Activated CD4-positive, alpha-beta T cell treated with anti-CD3 and anti-CD28 coated beads, Interleukin-2, amount 10 ng/mL, durations not matched to agents 24 days and 14 days (primary cell): ENCODE data around the gene WWC2. TPM values are rescaled to one million over a fixed set of nuclear protein-coding genes. Genes with fewer than 3 reads are reported as not detected.
"Not testable (repeated sequence)": the region's sequence is repeated elsewhere in the genome, so short reads cannot be mapped to it uniquely, and the experiment has no call there.

ENCODE experiments used
- DNase-seq: peaks from one replicate; pipeline ENCODE4 v3.0.0; 2022
- H3K27ac Mint-ChIP-seq: one replicate; pipeline ENCODE4 v1.8.0; 2022; ENCODE audit warnings: mild to moderate bottlenecking, mixed read lengths
- H3K27me3 Mint-ChIP-seq: one replicate; pipeline ENCODE4 v1.8.0; 2022; ENCODE audit warnings: mixed read lengths
- H3K36me3 Mint-ChIP-seq: one replicate; pipeline ENCODE4 v1.8.0; 2022; ENCODE audit warnings: low read depth, mild to moderate bottlenecking, mixed read lengths
- H3K4me1 Mint-ChIP-seq: one replicate; pipeline ENCODE4 v1.8.0; 2021; ENCODE audit warnings: mixed read lengths
- H3K4me3 Mint-ChIP-seq: one replicate; pipeline ENCODE4 v1.8.0; 2022; ENCODE audit warnings: mild to moderate bottlenecking, moderate library complexity, mixed read lengths
- H3K9me3 Mint-ChIP-seq: one replicate; pipeline ENCODE4 v1.8.0; 2021; ENCODE audit warnings: mixed read lengths
- intact Hi-C: fragments of 100-400 bp; cut with micrococcal nuclease; formaldehyde crosslinking; loops from one replicate; pipeline ENCODE4 v1.15.1; 2023
- total RNA-seq: library from RNA; stranded (reverse); gene quantifications from 2 replicates; pipeline ENCODE4 v1.2.3, GENCODE V29; 2022

The WWC2 gene
- total RNA-seq, 1 donor from 2014 or later: 0.40 TPM

GRCh38 chr4:183111452-183111885, 12.4 kb downstream of the WWC2 start:
- Mint-ChIP-seq H3K9me3 (no peaks in the 10 kb centered on the region), H3K36me3 (no peaks in the 10 kb centered on the region), H3K4me3 (no peak overlapping the region), H3K4me1 (no peaks in the 10 kb centered on the region), H3K27me3 (peaks cover 8% of the 10 kb centered on the region), H3K27ac (no peak overlapping the region)
- DNase-seq: no peak
- intact Hi-C loops: no loop called here

GRCh38 chr4:183118141-183118540, 19.1 kb downstream of the WWC2 start:
- Mint-ChIP-seq H3K36me3 (no peaks in the 10 kb centered on the region), H3K9me3 (no peaks in the 10 kb centered on the region), H3K27me3 (peaks cover 11% of the 10 kb centered on the region), H3K27ac (no peak overlapping the region), H3K4me1 (no peaks in the 10 kb centered on the region), H3K4me3 (no peak overlapping the region)
- no peak for DNase-seq
- intact Hi-C loops: no loop called here

- intact Hi-C loops: no loop called here
- Mint-ChIP-seq H3K27me3 (peaks cover 11% of the 10 kb centered on the region), H3K4me1 (no peaks in the 10 kb centered on the region), H3K36me3 (no peaks in the 10 kb centered on the region), H3K4me3 (no peak overlapping the region), H3K9me3 (no peaks in the 10 kb centered on the region), H3K27ac (no peak overlapping the region)
- no peak for DNase-seq
Measured at GRCh38 chr4:183118585-183118984, 19.5 kb downstream of the WWC2 start.

GRCh38 chr4:183121660-183122059, 22.6 kb downstream of the WWC2 start:
- H3K27ac Mint-ChIP-seq, H3K36me3 Mint-ChIP-seq, H3K4me1 Mint-ChIP-seq, H3K4me3 Mint-ChIP-seq, intact Hi-C loops, H3K27me3 Mint-ChIP-seq, H3K9me3 Mint-ChIP-seq: not testable (repeated sequence)
- peak; percentile 6 for DNase-seq

DNA sequence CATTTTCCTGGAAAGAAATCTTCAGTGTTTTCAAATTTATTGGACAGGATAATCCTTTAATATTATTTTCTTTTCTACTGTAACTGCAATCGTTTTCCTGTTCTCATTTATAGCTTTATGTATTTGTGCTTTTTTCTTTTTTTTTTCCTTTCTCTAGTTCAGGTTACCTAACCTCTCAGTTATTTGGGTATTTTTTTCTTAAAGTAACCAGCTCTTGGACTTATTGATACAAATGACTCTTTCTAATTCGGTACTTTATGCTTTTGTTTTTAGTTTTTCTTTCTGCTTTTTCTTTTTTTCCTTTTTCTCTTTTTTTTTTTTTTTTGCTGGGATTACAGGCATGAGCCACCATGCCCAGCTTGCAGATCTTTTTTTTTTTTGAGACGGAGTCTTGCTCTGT, 25.2 kb downstream of the WWC2 start:
- Mint-ChIP-seq H3K27ac (no peak overlapping the region), H3K4me1 (no peaks in the 10 kb centered on the region), H3K27me3 (peaks cover 5% of the 10 kb centered on the region), H3K9me3 (no peaks in the 10 kb centered on the region), H3K4me3 (no peak overlapping the region), H3K36me3 (no peaks in the 10 kb centered on the region)
- intact Hi-C loops: no loop called here
- DNase-seq: no peak

GRCh38 chr4:183124865-183125264, 25.8 kb downstream of the WWC2 start:
- Mint-ChIP-seq H3K4me3 (no peak overlapping the region), H3K36me3 (no peaks in the 10 kb centered on the region), H3K4me1 (no peaks in the 10 kb centered on the region), H3K27ac (no peak overlapping the region), H3K27me3 (peaks cover 5% of the 10 kb centered on the region), H3K9me3 (no peaks in the 10 kb centered on the region)
- peak; percentile 10 for DNase-seq
- intact Hi-C loops: no loop called here

DNA sequence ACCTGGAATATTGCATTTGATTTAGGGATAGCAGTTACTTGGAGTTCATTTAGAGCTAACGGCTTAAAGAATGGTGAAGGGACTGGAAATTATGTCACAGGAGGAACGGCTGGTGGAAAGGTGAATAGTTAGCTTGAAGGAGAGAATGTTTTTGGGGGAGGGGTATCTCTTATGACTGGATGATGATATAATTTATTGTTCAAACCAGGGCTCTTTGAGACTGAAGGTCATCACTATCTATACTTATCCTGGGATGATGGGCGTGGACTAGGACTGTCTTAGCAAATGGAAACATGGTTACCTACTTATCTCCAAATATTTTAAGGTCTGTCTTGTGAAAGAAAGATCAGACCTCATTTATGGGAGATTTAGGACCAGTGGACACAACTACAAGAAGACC, 30.1 kb downstream of the WWC2 start:
- Mint-ChIP-seq H3K36me3 (no peaks in the 10 kb centered on the region), H3K4me3 (no peak overlapping the region), H3K9me3 (no peaks in the 10 kb centered on the region), H3K27me3 (peaks cover 4% of the 10 kb centered on the region), H3K4me1 (no peaks in the 10 kb centered on the region), H3K27ac (no peak overlapping the region)
- intact Hi-C loops: no loop called here
- peak; percentile 18 for DNase-seq

GRCh38 chr4:183129675-183130074, 30.6 kb downstream of the WWC2 start:
- Mint-ChIP-seq H3K4me3 (no peak overlapping the region), H3K4me1 (no peaks in the 10 kb centered on the region), H3K27ac (no peak overlapping the region), H3K27me3 (peaks cover 4% of the 10 kb centered on the region), H3K36me3 (no peaks in the 10 kb centered on the region), H3K9me3 (no peaks in the 10 kb centered on the region)
- intact Hi-C loops: no loop called here
- DNase-seq: peak; percentile 24

- peaks cover 4% of the 10 kb centered on the region for H3K27me3 Mint-ChIP-seq
- no peaks in the 10 kb centered on the region for H3K9me3 Mint-ChIP-seq
- no peak overlapping the region for H3K4me3 Mint-ChIP-seq
- no peaks in the 10 kb centered on the region for H3K4me1 Mint-ChIP-seq
- DNase-seq: peak; percentile 6
- H3K27ac Mint-ChIP-seq: no peak overlapping the region
- no peaks in the 10 kb centered on the region for H3K36me3 Mint-ChIP-seq
- intact Hi-C loops: no loop called here
Measured at GRCh38 chr4:183130328-183131155, 31.5 kb downstream of the WWC2 start.

DNA sequence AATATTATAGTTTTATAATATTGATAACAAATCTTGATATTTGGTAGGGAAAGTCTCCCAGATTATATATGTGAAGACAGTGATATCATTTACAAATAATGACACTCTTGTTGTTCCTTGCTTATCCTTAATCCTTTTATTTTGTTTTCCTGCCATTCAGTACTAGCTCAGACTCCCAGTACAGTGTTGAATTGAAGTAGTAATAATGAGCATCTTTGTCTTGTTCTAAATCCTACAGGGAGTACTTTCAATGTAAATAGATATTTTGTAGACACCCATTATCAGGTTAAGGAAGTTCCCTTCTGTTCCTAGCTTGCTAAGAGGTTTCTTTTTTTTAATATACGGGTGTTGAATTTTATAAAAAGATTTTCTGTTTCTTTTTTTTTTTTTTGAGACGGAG, 33.0 kb downstream of the WWC2 start:
- no peaks in the 10 kb centered on the region for H3K36me3 Mint-ChIP-seq
- intact Hi-C loops: no loop called here
- peaks cover 6% of the 10 kb centered on the region for H3K27me3 Mint-ChIP-seq
- no peak overlapping the region for H3K27ac Mint-ChIP-seq
- H3K4me1 Mint-ChIP-seq: no peaks in the 10 kb centered on the region
- no peak overlapping the region for H3K4me3 Mint-ChIP-seq
- DNase-seq: no peak
- no peaks in the 10 kb centered on the region for H3K9me3 Mint-ChIP-seq

GRCh38 chr4:183132865-183133264, 33.8 kb downstream of the WWC2 start:
- no peak for DNase-seq
- Mint-ChIP-seq H3K4me1 (no peaks in the 10 kb centered on the region), H3K27ac (no peak overlapping the region), H3K9me3 (no peaks in the 10 kb centered on the region), H3K4me3 (no peak overlapping the region), H3K27me3 (peaks cover 6% of the 10 kb centered on the region), H3K36me3 (no peaks in the 10 kb centered on the region)
- intact Hi-C loops: no loop called here

DNA sequence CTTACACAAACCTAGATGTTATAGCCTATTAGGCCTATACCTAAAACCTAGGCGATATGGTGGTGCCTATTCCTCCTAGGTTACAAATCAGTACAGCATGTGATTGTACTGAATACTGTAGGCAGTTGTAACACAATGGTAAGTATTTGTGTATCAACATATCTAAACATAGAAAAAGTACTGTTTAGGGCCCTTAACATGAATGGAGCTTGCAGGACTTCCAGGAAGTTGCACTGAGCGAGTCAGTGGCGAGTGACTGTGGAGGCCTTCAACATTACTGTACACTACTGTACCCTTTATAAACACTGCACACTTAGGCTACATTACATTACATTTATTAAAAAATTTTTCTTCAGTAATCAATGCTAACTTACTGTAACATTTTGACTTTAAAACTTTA, 37.8 kb downstream of the WWC2 start:
- H3K27ac Mint-ChIP-seq: no peak overlapping the region
- no peaks in the 10 kb centered on the region for H3K36me3 Mint-ChIP-seq
- intact Hi-C loops: no loop called here
- peak; percentile 15 for DNase-seq
- no peak overlapping the region for H3K4me3 Mint-ChIP-seq
- H3K27me3 Mint-ChIP-seq: peaks cover 5% of the 10 kb centered on the region
- no peaks in the 10 kb centered on the region for H3K4me1 Mint-ChIP-seq
- H3K9me3 Mint-ChIP-seq: no peaks in the 10 kb centered on the region

DNA sequence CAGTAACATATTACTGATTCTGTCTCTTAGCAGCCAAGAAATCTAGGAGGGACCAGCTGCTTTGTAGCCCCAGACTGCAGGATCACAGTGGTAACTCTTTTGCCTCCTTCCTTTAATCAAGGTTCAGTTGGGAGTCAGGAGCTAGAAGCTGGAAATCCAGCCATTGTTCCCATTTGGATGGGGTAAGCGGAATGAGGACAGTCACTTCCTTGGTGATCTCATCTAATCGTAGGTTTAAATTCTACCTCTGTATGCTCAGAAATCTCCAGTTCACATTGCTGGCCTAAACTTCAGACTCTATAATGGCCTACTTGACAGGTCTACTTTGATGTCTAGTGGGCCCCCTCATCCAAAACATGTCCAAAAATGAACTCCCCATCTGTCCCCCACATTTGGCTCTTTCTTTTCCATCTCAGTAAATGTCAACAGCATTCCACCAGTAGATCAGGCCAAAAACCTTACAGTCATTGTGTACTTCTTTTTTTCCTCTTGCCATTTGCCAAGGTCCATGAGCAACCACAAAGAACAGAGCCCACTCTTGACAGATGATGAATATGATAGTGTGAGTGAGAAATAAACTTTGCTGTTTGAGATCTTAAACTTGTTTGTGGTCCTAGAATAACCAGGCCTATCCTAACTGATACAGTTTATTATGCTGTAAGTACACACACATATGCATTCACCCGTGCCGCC, 40.1 kb downstream of the WWC2 start:
- H3K4me1 Mint-ChIP-seq: no peaks in the 10 kb centered on the region
- no peaks in the 10 kb centered on the region for H3K36me3 Mint-ChIP-seq
- H3K27me3 Mint-ChIP-seq: peaks cover 6% of the 10 kb centered on the region
- DNase-seq: peak; percentile 31
- H3K4me3 Mint-ChIP-seq: no peak overlapping the region
- H3K27ac Mint-ChIP-seq: no peak overlapping the region
- intact Hi-C loops: no loop called here
- no peaks in the 10 kb centered on the region for H3K9me3 Mint-ChIP-seq

DNA sequence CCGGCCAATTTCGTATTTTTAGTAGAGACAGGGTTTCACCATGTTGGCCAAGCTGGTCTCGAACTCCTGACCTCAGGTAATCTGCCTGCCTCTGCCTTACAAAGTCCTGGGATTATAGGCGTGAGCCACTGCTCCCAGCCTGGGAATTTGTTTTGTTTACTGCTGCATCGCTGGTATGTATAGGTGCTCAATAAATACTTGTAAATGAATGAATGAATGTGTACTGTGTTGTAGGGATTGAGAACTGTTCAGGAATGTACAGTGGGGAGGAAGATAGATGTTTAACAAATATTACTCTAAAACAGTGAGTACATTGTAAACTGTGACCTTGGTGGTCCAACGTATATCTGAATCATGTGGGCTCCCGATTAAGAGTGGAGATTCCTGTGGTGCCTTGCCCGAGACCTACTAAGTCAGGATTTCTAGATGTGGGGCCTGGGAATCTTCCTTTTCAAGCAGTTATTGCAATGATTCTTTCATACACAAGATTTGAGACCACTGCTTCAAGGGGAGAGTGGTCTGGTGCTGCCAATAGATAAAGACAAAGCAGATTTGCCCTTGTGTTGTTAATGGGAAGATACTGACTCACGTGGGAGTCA, 41.0 kb downstream of the WWC2 start:
- intact Hi-C loops: no loop called here
- no peak overlapping the region for H3K4me3 Mint-ChIP-seq
- H3K36me3 Mint-ChIP-seq: no peaks in the 10 kb centered on the region
- no peaks in the 10 kb centered on the region for H3K9me3 Mint-ChIP-seq
- no peak overlapping the region for H3K27ac Mint-ChIP-seq
- peaks cover 8% of the 10 kb centered on the region for H3K27me3 Mint-ChIP-seq
- peak; percentile 13 for DNase-seq
- no peaks in the 10 kb centered on the region for H3K4me1 Mint-ChIP-seq
